A549 (cell line): ENCODE results near the gene CSMD2.

Experiments
- BHLHE40 ChIP-seq: IDR thresholded peaks from 2 replicates; pipeline ENCODE4 v1.6.1; 2012; ENCODE audit warnings: low read depth, low read length, inconsistent platforms
- CTCF ChIP-seq: fragments of >200 bp; sonication (Bioruptor Twin); formaldehyde crosslinking; IDR thresholded peaks from 3 replicates; pipeline ENCODE4 v1.5.1; 2016
- NFE2L2 ChIP-seq: fragments of 150-350 bp; conservative IDR thresholded peaks from 2 replicates; pipeline ENCODE4 v1.6.1; 2014; ENCODE audit warnings: low read length
- RCOR1 ChIP-seq: fragments of 150-350 bp; IDR thresholded peaks from 2 replicates; pipeline ENCODE4 v1.6.1; 2014; ENCODE audit warnings: antibody characterized with exemption, low read length, low read depth
- TP53 ChIP-seq: fragments of 250-450 bp; sonication (Bioruptor Pico); IDR thresholded peaks from 2 replicates; pipeline ENCODE4 v1.5.0; 2021; ENCODE audit warnings: mild to moderate bottlenecking, moderate library complexity
- TF ChIP-seq, protein P1 (sequence below): IDR thresholded peaks from 2 replicates; pipeline ENCODE4 v1.6.1; 2012

- TF ChIP-seq CTCF (no peak), TP53 (CRISPR knock-in tag) (no peak), BHLHE40 (no peak), NFE2L2 (no peak), RCOR1 (no peak)
- TF ChIP-seq, protein P1, sequence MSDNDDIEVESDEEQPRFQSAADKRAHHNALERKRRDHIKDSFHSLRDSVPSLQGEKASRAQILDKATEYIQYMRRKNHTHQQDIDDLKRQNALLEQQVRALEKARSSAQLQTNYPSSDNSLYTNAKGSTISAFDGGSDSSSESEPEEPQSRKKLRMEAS = no peak
Observed at GRCh38 chr1:33667386-33668282, 497.4 kb downstream of the CSMD2 start.
